IMR-90 (cell line): ENCODE data around the gene FOSL2.

Experiments
- BHLHE40 ChIP-seq: fragments of 150-350 bp; IDR thresholded peaks from 2 replicates; pipeline ENCODE4 v1.6.1; 2016; ENCODE audit warnings: mild to moderate bottlenecking, low read depth, low read length
- CEBPB ChIP-seq: IDR thresholded peaks from 2 replicates; pipeline ENCODE4 v1.6.1; 2012; ENCODE audit warnings: low read depth, low read length, improper control_type of control experiment
- CHD1 ChIP-seq: IDR thresholded peaks from 2 replicates; pipeline ENCODE4 v1.6.1; 2012; ENCODE audit warnings: low read depth, low read length, improper control_type of control experiment
- CTCF ChIP-seq: conservative IDR thresholded peaks from 2 replicates; pipeline ENCODE4 v1.5.1; 2012; ENCODE audit warnings: mild to moderate bottlenecking, low read depth, low read length, improper control_type of control experiment
- POLR2A ChIP-seq: IDR thresholded peaks from 2 replicates; pipeline ENCODE4 v1.6.1; 2012; ENCODE audit warnings: mild to moderate bottlenecking, low read depth, low read length
- RAD21 ChIP-seq: IDR thresholded peaks from 2 replicates; pipeline ENCODE4 v1.6.1; 2012; ENCODE audit warnings: low read length, improper control_type of control experiment
- SMC3 ChIP-seq: fragments of 150-350 bp; IDR thresholded peaks from 2 replicates; pipeline ENCODE4 v1.6.1; 2016; ENCODE audit warnings: low read depth, mild to moderate bottlenecking, antibody characterized with exemption, low read length, moderate library complexity
- USF2 ChIP-seq: fragments of 150-350 bp; IDR thresholded peaks from 2 replicates; pipeline ENCODE4 v1.6.1; 2017; ENCODE audit warnings: mild to moderate bottlenecking, antibody characterized with exemption, low read length, low read depth

- TF ChIP-seq CTCF (no peak), USF2 (no peak), BHLHE40 (no peak), SMC3 (no peak), POLR2A (no peak), RAD21 (no peak), CHD1 (no peak), CEBPB (no peak)
Observed at GRCh38 chr2:28430377-28430765, 37.7 kb downstream of the FOSL2 start.
